CD4-positive, alpha-beta T cell (primary cell): ENCODE results near the gene ARMH3. TPM values are rescaled to one million over a fixed set of nuclear protein-coding genes. Genes with fewer than 3 reads are reported as not detected.

Experiments
- ATAC-seq: fragments of 200-7000 bp; cut with Tn5 transposase; one replicate; pipeline ENCODE4 v1.10.0; 2022; ENCODE audit warnings: mild to moderate bottlenecking; ENCODE audit not compliant: poor library complexity
- CTCF ChIA-PET: fragments of 350-600 bp; sonication (Branson Sonifier 250); formaldehyde crosslinking; loops from one replicate; lab custom pipeline; 2021; ENCODE audit warnings: antibody characterized with exemption, inconsistent platforms; lab: Charles Lee
- POLR2A ChIA-PET: fragments of 350-600 bp; sonication (Branson Sonifier 250); formaldehyde crosslinking; loops from one replicate; lab custom pipeline; 2021; ENCODE audit warnings: antibody characterized with exemption, inconsistent platforms; lab: Charles Lee
- DNase-seq, 14 experiments: peaks; one replicate each; pipeline ENCODE4 v3.0.0-alpha.2; 2013 to 2020; ENCODE audit warnings: mixed read lengths in 2 of 14
- H3K27ac ChIP-seq, 2 donors: one replicate each; pipeline versions ENCODE4 v1.5.1 to v1.7.0; 2013; ENCODE audit warnings: low read length in 2 of 2, low read depth in 1 of 2, mild to moderate bottlenecking in 1 of 2
- H3K27me3 ChIP-seq, 2 experiments: 1 replicate in 1 of 2; 2 replicates in 1 of 2; pipeline versions ENCODE4 v1.6.1 to v1.7.0; 2013; ENCODE audit warnings: low read length in 2 of 2, control low read depth in 1 of 2, mild to moderate bottlenecking in 1 of 2, moderate library complexity in 1 of 2; ENCODE audit not compliant: insufficient read depth in 2 of 2, control insufficient read depth in 1 of 2
- H3K36me3 ChIP-seq: one replicate; pipeline ENCODE4 v1.6.1; 2013; ENCODE audit warnings: low read length, control low read depth; ENCODE audit not compliant: insufficient read depth
- H3K4me1 ChIP-seq: one replicate; pipeline ENCODE4 v1.6.1; 2013; ENCODE audit warnings: low read length, control low read depth; ENCODE audit not compliant: insufficient read depth
- H3K4me3 ChIP-seq: one replicate; pipeline ENCODE4 v1.5.1; 2013; ENCODE audit warnings: mild to moderate bottlenecking, low read length, moderate library complexity
- H3K9me3 ChIP-seq, 2 experiments: 1 replicate in 1 of 2; 2 replicates in 1 of 2; pipeline versions ENCODE4 v1.6.1 to v1.7.0; 2013; ENCODE audit warnings: low read length in 2 of 2, mild to moderate bottlenecking in 2 of 2, control low read depth in 1 of 2, moderate library complexity in 1 of 2; ENCODE audit not compliant: control insufficient read depth in 1 of 2, insufficient read depth in 1 of 2
- H3K27ac Mint-ChIP-seq: one replicate; pipeline ENCODE4 v1.8.0; 2020; ENCODE audit warnings: mixed read lengths
- H3K27me3 Mint-ChIP-seq: one replicate; pipeline ENCODE4 v1.8.0; 2021; ENCODE audit warnings: mixed read lengths
- H3K36me3 Mint-ChIP-seq: one replicate; pipeline ENCODE4 v1.8.0; 2021; ENCODE audit warnings: low read depth, mixed read lengths
- H3K4me1 Mint-ChIP-seq: one replicate; pipeline ENCODE4 v1.8.0; 2021; ENCODE audit warnings: low read depth, mixed read lengths
- H3K4me3 Mint-ChIP-seq: one replicate; pipeline ENCODE4 v1.8.0; 2020; ENCODE audit warnings: mild to moderate bottlenecking, mixed read lengths
- H3K9me3 Mint-ChIP-seq: one replicate; pipeline ENCODE4 v1.8.0; 2020; ENCODE audit warnings: mixed read lengths
- CTCF ChIP-seq: fragments of 200-600 bp; IDR thresholded peaks from one replicate; pipeline ENCODE4 v1.8.0; 2022; ENCODE audit warnings: antibody characterized with exemption, mild to moderate bottlenecking
- intact Hi-C, 2 experiments: fragments of 100-400 bp; cut with DNase I in 1 of 2; cut with micrococcal nuclease in 1 of 2; formaldehyde crosslinking; loops; one replicate each; pipeline versions ENCODE4 v1.15.1 to v1.9.0; 2023 to 2025; cut with DNase I, micrococcal nuclease
- total RNA-seq, 174 experiments: library from RNA in 2 of 174; stranded (reverse) in 2 of 174; gene quantifications; one replicate each; pipeline ENCODE4 v1.2.3 and lab custom pipeline; 2021 to 2026

ARMH3 gene
- total RNA-seq, 2 experiments from 2014 or later = 17.7 to 18.9 TPM

GRCh38 chr10:102027261-102027660 is 28.7 kb downstream of the ARMH3 start:
- DNase-seq = no peak
- Mint-ChIP-seq H3K4me1 (no peaks in the 10 kb centered on the region), H3K36me3 (peaks cover 89% of the 10 kb centered on the region), H3K4me3 (no peak overlapping the region), H3K9me3 (no peaks in the 10 kb centered on the region), H3K27me3 (no peaks in the 10 kb centered on the region), H3K27ac (no peak overlapping the region)
- ChIA-PET CTCF (interaction anchor here (1.8 kb wide), 1 partner anchor 18 kb away, joined by 4 read pairs; no protein-coding TSS in a partner anchor), POLR2A (no interaction called here)
- Histone ChIP-seq H3K36me3 (peaks cover 68% of the 10 kb centered on the region), H3K4me3 (no peak overlapping the region), H3K4me1 (no peaks in the 10 kb centered on the region), H3K9me3 (no peaks in the 10 kb centered on the region), H3K27me3 (no peaks in the 10 kb centered on the region), H3K27ac (no peak overlapping the region)
- TF ChIP-seq CTCF = no peak
- no peak for ATAC-seq
- intact Hi-C loops = no loop called here

GRCh38 chr10:102024799-102025198 is 31.2 kb downstream of the ARMH3 start:
- ChIA-PET POLR2A (no interaction called here), CTCF (no interaction called here)
- Histone ChIP-seq H3K27me3 (no peaks in the 10 kb centered on the region), H3K27ac (no peak overlapping the region), H3K4me3 (no peak overlapping the region), H3K9me3 (peaks cover 0 to 7% of the 10 kb centered on the region in 2 experiments), H3K4me1 (peaks cover 4% of the 10 kb centered on the region), H3K36me3 (peaks cover 58% of the 10 kb centered on the region)
- ATAC-seq (no peak), DNase-seq (no peak)
- no peaks in the 10 kb centered on the region for H3K9me3 Mint-ChIP-seq
- H3K4me1 Mint-ChIP-seq = no peaks in the 10 kb centered on the region
- H3K27me3 Mint-ChIP-seq = no peaks in the 10 kb centered on the region
- no peak overlapping the region for H3K27ac Mint-ChIP-seq
- intact Hi-C loops = no loop called here
- H3K4me3 Mint-ChIP-seq = no peak overlapping the region
- no peak for TF ChIP-seq CTCF
- H3K36me3 Mint-ChIP-seq = peaks cover 83% of the 10 kb centered on the region

- H3K27ac Mint-ChIP-seq = no peak overlapping the region
- ChIA-PET POLR2A (interaction anchor here (1.1 kb wide), 1 partner anchor 24 kb away, joined by 4 read pairs; no protein-coding TSS in a partner anchor), CTCF (interaction anchor here (0.8 to 2.3 kb wide), 2 partner anchors 9 to 11 kb away, joined by 3 to 10 read pairs; no protein-coding TSS in a partner anchor)
- no peaks in the 10 kb centered on the region for H3K9me3 Mint-ChIP-seq
- H3K4me3 Mint-ChIP-seq = no peak overlapping the region
- no peak for TF ChIP-seq CTCF
- H3K27me3 Mint-ChIP-seq = no peaks in the 10 kb centered on the region
- ATAC-seq (no peak), DNase-seq (peak in 2 of 14 experiments; percentile 6 to 20)
- H3K36me3 Mint-ChIP-seq = peaks cover 71% of the 10 kb centered on the region
- peaks cover 4% of the 10 kb centered on the region for H3K4me1 ChIP-seq
- intact Hi-C loops = no loop called here
- no peak overlapping the region for H3K27ac ChIP-seq
- H3K9me3 ChIP-seq = peaks cover 0 to 7% of the 10 kb centered on the region in 2 experiments
- no peaks in the 10 kb centered on the region for H3K4me1 Mint-ChIP-seq
- no peaks in the 10 kb centered on the region for H3K27me3 ChIP-seq
- H3K36me3 ChIP-seq = peaks cover 43% of the 10 kb centered on the region
- H3K4me3 ChIP-seq = no peak overlapping the region
Observed at GRCh38 chr10:102020938-102021337, 35.0 kb downstream of the ARMH3 start.
